H1 (cell line): ENCODE measurements around the gene MRFAP1. TPM values are rescaled to one million over a fixed set of nuclear protein-coding genes. Genes with fewer than 3 reads are reported as not detected.

Source experiments
- CTCF ChIA-PET: fragments of 300-600 bp; sonication (Branson Sonifier 250); formaldehyde crosslinking; loops from one replicate; lab custom pipeline; 2021; ENCODE audit not compliant: partially characterized antibody; lab: Charles Lee
- POLR2A ChIA-PET: fragments of 300-600 bp; sonication (Branson Sonifier 250); formaldehyde crosslinking; loops from one replicate; lab custom pipeline; 2021; ENCODE audit warnings: inconsistent platforms; ENCODE audit not compliant: partially characterized antibody; lab: Charles Lee
- DNase-seq, 2 experiments: peaks; one replicate each; pipeline versions ENCODE4 v3.0.0 to v3.0.0-alpha.2; 2010 to 2022; ENCODE audit warnings: low spot score in 2 of 2, low read depth in 1 of 2, mixed read lengths in 1 of 2
- FAIRE-seq: peaks from 2 replicates; lab custom pipeline; 2011; peaks lifted over from hg19 to GRCh38; lab: Jason Lieb, UNC
- H2AFZ ChIP-seq: 2 replicates; pipeline ENCODE4 v1.8.1; 2012; ENCODE audit warnings: low read length, inconsistent platforms
- H2AK5ac ChIP-seq: 2 replicates; pipeline ENCODE4 v1.6.1; 2013; ENCODE audit warnings: low read depth, low read length
- H2BK120ac ChIP-seq: replicated peaks from 2 replicates; pipeline ENCODE3; 2013; ENCODE audit warnings: low read depth, low read length, inconsistent platforms
- H2BK12ac ChIP-seq: 2 replicates; pipeline ENCODE4 v1.6.1; 2013; ENCODE audit warnings: low read depth, low read length
- H2BK15ac ChIP-seq: 2 replicates; pipeline ENCODE4 v1.6.1; 2013; ENCODE audit warnings: low read length
- H2BK20ac ChIP-seq: 2 replicates; pipeline ENCODE4 v1.6.1; 2013; ENCODE audit warnings: low read length
- H2BK5ac ChIP-seq: 2 replicates; pipeline ENCODE4 v1.6.1; 2013; ENCODE audit warnings: low read depth, low read length
- H3K14ac ChIP-seq: 2 replicates; pipeline ENCODE4 v1.6.1; 2013; ENCODE audit warnings: inconsistent platforms; ENCODE audit not compliant: insufficient read length
- H3K18ac ChIP-seq: 2 replicates; pipeline ENCODE4 v1.6.1; 2013; ENCODE audit warnings: low read length; ENCODE audit errors: extremely low read depth
- H3K23ac ChIP-seq: 2 replicates; pipeline ENCODE4 v1.6.1; 2013; ENCODE audit warnings: inconsistent platforms; ENCODE audit not compliant: insufficient read length
- H3K23me2 ChIP-seq: 2 replicates; pipeline ENCODE4 v1.6.1; 2013; ENCODE audit warnings: low read depth, low read length
- H3K27ac ChIP-seq: 2 replicates; pipeline ENCODE4 v1.6.1; 2011; ENCODE audit warnings: low read depth, low read length, inconsistent platforms
- H3K27me3 ChIP-seq, 4 experiments: replicated peaks in 1 of 4; 1 replicate in 1 of 4; 2 replicates in 3 of 4; pipeline versions ENCODE4 v1.6.1 to v1.8.1; 2011 to 2013; ENCODE audit warnings: low read length in 3 of 4, mild to moderate bottlenecking in 3 of 4, inconsistent platforms in 2 of 4, mixed read lengths in 2 of 4, moderate library complexity in 1 of 4; ENCODE audit not compliant: control insufficient read depth in 3 of 4, insufficient read depth in 3 of 4; ENCODE audit errors: extremely low read depth in 1 of 4
- H3K36me3 ChIP-seq, 4 experiments: 2 replicates each; pipeline versions ENCODE4 v1.6.1 to v1.8.1; 2011 to 2013; ENCODE audit warnings: mild to moderate bottlenecking in 4 of 4, low read length in 3 of 4, moderate library complexity in 2 of 4, control low read depth in 1 of 4, inconsistent platforms in 1 of 4; ENCODE audit not compliant: insufficient read depth in 4 of 4, control insufficient read depth in 2 of 4
- H3K4ac ChIP-seq: replicated peaks from 2 replicates; pipeline ENCODE3; 2013; ENCODE audit warnings: low read length, low read depth, mixed read lengths, inconsistent platforms; ENCODE audit not compliant: insufficient read length
- H3K4me1 ChIP-seq, 4 experiments: replicated peaks in 1 of 4; 1 replicate in 1 of 4; 2 replicates in 3 of 4; pipeline versions ENCODE4 v1.6.1 to v1.8.1; 2011 to 2013; ENCODE audit warnings: low read length in 3 of 4, inconsistent platforms in 2 of 4, mixed read lengths in 1 of 4; ENCODE audit not compliant: insufficient read depth in 4 of 4, control insufficient read depth in 3 of 4
- H3K4me2 ChIP-seq, 2 experiments: 2 replicates each; pipeline versions ENCODE4 v1.6.1 to v1.8.1; 2011 to 2013; ENCODE audit warnings: low read depth in 2 of 2, low read length in 2 of 2, control low read depth in 1 of 2, inconsistent platforms in 1 of 2, mild to moderate bottlenecking in 1 of 2; ENCODE audit not compliant: insufficient read depth in 1 of 2
- H3K4me3 ChIP-seq, 4 experiments: fragments of 200-600, 300-600 bp in 1 of 4; sonication (generic), shearing (Covaris generic), sonication (Bioruptor Twin) in 1 of 4; 2 replicates each; pipeline versions ENCODE4 v1.5.1 to v1.8.1; 2011 to 2016; ENCODE audit warnings: low read length in 4 of 4, low read depth in 3 of 4, control low read depth in 2 of 4, inconsistent platforms in 2 of 4, mild to moderate bottlenecking in 2 of 4, mixed read lengths in 1 of 4, moderate library complexity in 1 of 4; ENCODE audit not compliant: insufficient read depth in 2 of 4; ENCODE audit errors: extremely low read depth in 1 of 4
- H3K56ac ChIP-seq: replicated peaks from 2 replicates; pipeline ENCODE3; 2013; ENCODE audit warnings: low read depth, mild to moderate bottlenecking, mixed read lengths, low read length, inconsistent platforms; ENCODE audit not compliant: insufficient read length
- H3K79me1 ChIP-seq: 2 replicates; pipeline ENCODE4 v1.6.1; 2013; ENCODE audit warnings: low read depth, low read length, control low read depth
- H3K79me2 ChIP-seq, 2 experiments: 2 replicates each; pipeline versions ENCODE4 v1.6.1 to v1.8.1; 2012 to 2013; ENCODE audit warnings: low read length in 2 of 2, mild to moderate bottlenecking in 2 of 2, inconsistent platforms in 1 of 2; ENCODE audit not compliant: insufficient read depth in 2 of 2, control insufficient read depth in 1 of 2
- H3K9ac ChIP-seq, 4 experiments: replicated peaks in 1 of 4; 1 replicate in 1 of 4; 2 replicates in 3 of 4; pipeline versions ENCODE4 v1.6.1 to v1.8.1; 2011 to 2013; ENCODE audit warnings: low read depth in 3 of 4, low read length in 3 of 4, control low read depth in 2 of 4, mild to moderate bottlenecking in 2 of 4, moderate library complexity in 2 of 4, inconsistent platforms in 1 of 4; ENCODE audit errors: extremely low read depth in 1 of 4
- H3K9me3 ChIP-seq, 2 experiments: 2 replicates each; pipeline versions ENCODE4 v1.6.1 to v1.8.1; 2012 to 2013; ENCODE audit warnings: mild to moderate bottlenecking in 2 of 2, moderate library complexity in 2 of 2, control low read depth in 1 of 2, inconsistent platforms in 1 of 2, low read depth in 1 of 2, low read length in 1 of 2, mixed read lengths in 1 of 2; ENCODE audit not compliant: insufficient read depth in 2 of 2
- H4K20me1 ChIP-seq, 2 experiments: replicated peaks in 1 of 2; 2 replicates each; pipeline versions ENCODE3 to v1.8.1; 2011 to 2013; ENCODE audit warnings: inconsistent platforms in 2 of 2, low read length in 2 of 2, mild to moderate bottlenecking in 1 of 2; ENCODE audit not compliant: insufficient read depth in 2 of 2, control insufficient read depth in 1 of 2
- H4K5ac ChIP-seq: 2 replicates; pipeline ENCODE4 v1.6.1; 2013; ENCODE audit warnings: low read length, low read depth, mixed read lengths, inconsistent platforms; ENCODE audit not compliant: insufficient read length
- H4K8ac ChIP-seq: 2 replicates; pipeline ENCODE4 v1.8.0; 2013; ENCODE audit warnings: mild to moderate bottlenecking, moderate library complexity, low read length, inconsistent platforms; ENCODE audit not compliant: insufficient read depth; ENCODE audit errors: extremely low read depth
- H4K91ac ChIP-seq: replicated peaks from 2 replicates; pipeline ENCODE3; 2013; ENCODE audit warnings: low read length, mixed read lengths, inconsistent platforms; ENCODE audit not compliant: insufficient read length
- WGBS, 2 experiments: shearing (Covaris generic) in 1 of 2; methylation state at CpG; one replicate each; pipeline versions ENCODE4 v1.1.6 to v1.1.7; 2013 to 2015; ENCODE audit warnings: low lambda C conversion rate in 2 of 2, mixed read lengths in 2 of 2, inconsistent platforms in 1 of 2, low coverage in 1 of 2, missing lambda C conversion rate in 1 of 2; ENCODE audit not compliant: insufficient replicate concordance in 2 of 2, insufficient coverage in 1 of 2, insufficient read length in 1 of 2; ENCODE audit errors: extremely low coverage in 1 of 2, missing lambda C conversion rate in 1 of 2; 5-methylcytosine and 5-hydroxymethylcytosine counted together
- polyA plus RNA-seq, 7 experiments: library from polyadenylated mRNA; depleted of rRNA in 3 of 7; stranded (reverse) in 5 of 7; unstranded in 2 of 7; fragments of >200 nt in 5 of 7; fragments of 200-250 nt in 2 of 7; gene quantifications; 1 replicate in 5 of 7; 2 replicates in 1 of 7; 4 replicates in 1 of 7; pipeline versions ENCODE4 v1.2.1 to v1.2.3, GENCODE V29; 2011 to 2013; ENCODE audit warnings: missing spikeins in 2 of 7, mixed read lengths in 2 of 7
- total RNA-seq: library from RNA; stranded (reverse); fragmentation: NEBNext Ultra II Directional; extraction: Animal tissue kit (Norgen Biotek cat#: 25700); gene quantifications from 2 replicates; pipeline ENCODE4 v1.2.1, GENCODE V29; 2021

Gene MRFAP1
- total and polyA plus RNA-seq, 2 of the 8 experiments (the other 6 are each of a cell fraction or from before 2014, with no cell fraction given), result 108 to 307 TPM

DNA sequence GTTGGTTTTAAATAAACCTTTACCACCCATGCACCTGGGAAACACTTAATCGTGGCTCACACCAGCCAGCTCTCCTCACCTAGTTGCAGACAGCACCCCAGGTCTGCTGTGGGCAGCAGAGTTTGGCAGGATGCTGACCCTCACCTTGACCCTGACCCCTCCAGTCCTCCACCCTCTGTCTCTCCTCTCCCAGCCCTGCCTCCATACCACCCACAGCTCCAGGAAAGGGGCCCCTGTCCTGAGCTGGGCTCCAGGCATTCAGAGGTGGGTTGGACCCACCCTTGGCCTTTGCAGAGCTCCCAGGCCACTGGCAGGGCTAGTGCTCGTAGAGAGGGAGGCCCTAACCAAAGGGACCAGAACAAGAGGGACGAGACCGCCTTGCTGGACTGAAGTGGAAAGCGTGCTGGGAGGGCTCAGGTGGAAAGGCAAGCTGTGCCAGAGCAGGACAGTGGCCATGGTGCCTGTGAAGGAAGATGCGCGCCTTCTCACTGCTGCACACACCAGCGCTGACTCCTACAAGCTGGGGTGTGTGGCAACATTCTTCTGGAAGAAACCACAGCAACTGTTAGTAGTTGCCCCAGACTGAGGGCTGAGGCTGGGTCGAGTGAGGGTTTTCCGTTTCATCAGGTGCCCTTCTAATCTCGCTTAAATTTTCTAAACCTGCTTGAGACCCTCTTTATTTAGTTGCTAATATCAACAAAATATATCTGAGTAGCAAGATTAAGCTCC, 42.5 kb downstream of the MRFAP1 start:
- POLR2A ChIA-PET, result interaction anchor here (0.6 to 3.2 kb wide), 4 partner anchors 9 to 226 kb away, joined by 3 to 20 read pairs (median 4); partner anchors contain the start of gene TBC1D14
- Histone ChIP-seq H3K36me3 (no peaks in the 10 kb centered on the region; a peak in 1 of 8 replicates), H3K23me2 (no peaks in the 10 kb centered on the region), H4K91ac (no peak overlapping the region), H2AK5ac (no peak overlapping the region; the same call in 1 of the 2 replicates), H4K20me1 (peaks cover 6 to 11% of the 10 kb centered on the region in 2 experiments), H3K14ac (no peak overlapping the region), H2AFZ (no peak overlapping the region), H3K4me1 (peaks cover 0 to 2% (median 0%) of the 10 kb centered on the region in 4 experiments; a peak in 1 of 7 replicates), H2BK15ac (no peak overlapping the region), H2BK120ac (no peak overlapping the region), H2BK12ac (peak overlapping the region; percentile 68; the same call in 1 of the 2 replicates), H3K4ac (no peak overlapping the region), H3K56ac (no peak overlapping the region), H3K23ac (no peak overlapping the region), H4K8ac (0 out of 2 replicates have a peak overlapping the region, but pooled peaks have one; percentile 35), H3K79me1 (peaks cover 2% of the 10 kb centered on the region; the same call in 1 of the 2 replicates), H2BK5ac (no peak overlapping the region), H3K27ac (no peak overlapping the region), H2BK20ac (no peak overlapping the region), H3K9me3 (peaks cover 0 to 4% of the 10 kb centered on the region in 2 experiments; a peak in 2 of 4 replicates), H3K4me2 (no peak overlapping the region), H3K79me2 (peaks cover 0 to 3% of the 10 kb centered on the region in 2 experiments; a peak in 1 of 4 replicates), H4K5ac (no peak overlapping the region), H3K4me3 (no peak overlapping the region), H3K9ac (no peak overlapping the region), H3K18ac (no peak overlapping the region), H3K27me3 (0 out of 7 replicates have a peak, but pooled peaks cover 0 to 2% (median 0%) of the 10 kb centered on the region in 4 experiments)
- WGBS, 2 experiments, result 83% methylated on average over 11 of the region's 11 CpGs; no CpG with 5 or more reads in 1 of the 2 experiments
- CTCF ChIA-PET, result interaction anchor here (0.6 to 2.7 kb wide), 12 partner anchors 8 to 174 kb away, joined by 3 to 19 read pairs (median 4); partner anchors contain the start of genes BLOC1S4 and S100P
- no peak for FAIRE-seq
- DNase-seq, result no peak
